Calu3 (cell line): Measurements from ENCODE around the gene FAM43A. TPM values are rescaled to one million over a fixed set of nuclear protein-coding genes. Genes with fewer than 3 reads are reported as not detected.

ENCODE experiments used
- BruUV-seq: library from RNA; stranded (reverse); fragments of 400-500 nt; replicated peaks from 2 replicates; lab custom pipeline; 2021; lab: Mats Ljungman, UMichigan
- CTCF ChIA-PET: fragments of 300-600 bp; sonication (Branson Sonifier 250); formaldehyde crosslinking; loops from one replicate; lab custom pipeline; 2022; ENCODE audit warnings: antibody characterized with exemption; lab: Charles Lee
- DNase-seq: peaks from one replicate; pipeline ENCODE4 v3.0.0; 2022
- H3K27ac Mint-ChIP-seq: one replicate; pipeline ENCODE4 v1.8.0; 2022; ENCODE audit warnings: mixed read lengths; ENCODE audit not compliant: unreplicated experiment
- H3K27me3 Mint-ChIP-seq: one replicate; pipeline ENCODE4 v1.8.0; 2022; ENCODE audit warnings: mixed read lengths; ENCODE audit not compliant: unreplicated experiment
- H3K36me3 Mint-ChIP-seq: one replicate; pipeline ENCODE4 v1.8.0; 2022; ENCODE audit warnings: mild to moderate bottlenecking, moderate library complexity, mixed read lengths; ENCODE audit not compliant: insufficient read depth, unreplicated experiment
- H3K4me1 Mint-ChIP-seq: one replicate; pipeline ENCODE4 v1.8.0; 2022; ENCODE audit warnings: mild to moderate bottlenecking, low read depth, mixed read lengths; ENCODE audit not compliant: unreplicated experiment
- H3K4me3 Mint-ChIP-seq: one replicate; pipeline ENCODE4 v1.8.0; 2022; ENCODE audit warnings: mild to moderate bottlenecking, low read depth, moderate library complexity, mixed read lengths; ENCODE audit not compliant: unreplicated experiment
- H3K9me3 Mint-ChIP-seq: one replicate; pipeline ENCODE4 v1.8.0; 2022; ENCODE audit warnings: low read depth, mixed read lengths; ENCODE audit not compliant: unreplicated experiment
- CTCF ChIP-seq: fragments of 200-600 bp; IDR thresholded peaks from one replicate; pipeline ENCODE4 v1.8.0; 2022; ENCODE audit warnings: antibody characterized with exemption; ENCODE audit not compliant: unreplicated experiment
- intact Hi-C: fragments of 100-400 bp; cut with micrococcal nuclease; formaldehyde crosslinking; loops from one replicate; pipeline ENCODE4 v1.10.0; 2022; ENCODE audit not compliant: unreplicated experiment
- total RNA-seq: library from RNA; stranded (reverse); gene quantifications from 2 replicates; pipeline ENCODE4 v1.2.3, GENCODE V29; 2022

Gene FAM43A
- total RNA-seq, 1 experiment from 2014 or later, result 1.8 TPM

GRCh38 chr3:194654443-194654842 is 31.2 kb upstream of the FAM43A start:
- no peaks in the 10 kb centered on the region for H3K9me3 Mint-ChIP-seq
- intact Hi-C loops, result no loop called here
- H3K27me3 Mint-ChIP-seq, result no peaks in the 10 kb centered on the region
- peaks cover 54% of the 10 kb centered on the region for H3K36me3 Mint-ChIP-seq
- DNase-seq, result no peak
- TF ChIP-seq CTCF, result no peak
- no peaks in the 10 kb centered on the region for H3K4me1 Mint-ChIP-seq
- CTCF ChIA-PET, result interaction anchor here (0.7 kb wide), 1 partner anchor 60 kb away, joined by 3 read pairs; no protein-coding TSS in a partner anchor
- H3K27ac Mint-ChIP-seq, result no peak overlapping the region
- BruUV-seq, result no TSS peak
- H3K4me3 Mint-ChIP-seq, result no peak overlapping the region

- no peaks in the 10 kb centered on the region for H3K4me1 Mint-ChIP-seq
- no peaks in the 10 kb centered on the region for H3K9me3 Mint-ChIP-seq
- H3K27me3 Mint-ChIP-seq, result no peaks in the 10 kb centered on the region
- DNase-seq, result no peak
- intact Hi-C loops, result no loop called here
- CTCF ChIA-PET, result interaction anchor here (0.6 kb wide), 1 partner anchor 15 kb away, joined by 3 read pairs; the partner anchor contains the start of gene LSG1
- no peak for TF ChIP-seq CTCF
- no TSS peak for BruUV-seq
- no peak overlapping the region for H3K4me3 Mint-ChIP-seq
- peaks cover 42% of the 10 kb centered on the region for H3K36me3 Mint-ChIP-seq
- no peak overlapping the region for H3K27ac Mint-ChIP-seq
These were observed 28.2 kb upstream of the FAM43A start for GRCh38 chr3:194657439-194657838.

GRCh38 chr3:194658477-194659242 is 27.0 kb upstream of the FAM43A start:
- no peak overlapping the region for H3K27ac Mint-ChIP-seq
- no peak overlapping the region for H3K4me3 Mint-ChIP-seq
- H3K4me1 Mint-ChIP-seq, result no peaks in the 10 kb centered on the region
- BruUV-seq, result no TSS peak
- TF ChIP-seq CTCF, result no peak
- H3K9me3 Mint-ChIP-seq, result no peaks in the 10 kb centered on the region
- no peaks in the 10 kb centered on the region for H3K27me3 Mint-ChIP-seq
- CTCF ChIA-PET, result interaction anchor here (0.7 kb wide), 1 partner anchor 157 kb away, joined by 3 read pairs; no protein-coding TSS in a partner anchor
- no peak for DNase-seq
- H3K36me3 Mint-ChIP-seq, result peaks cover 38% of the 10 kb centered on the region
- intact Hi-C loops, result no loop called here

GRCh38 chr3:194659778-194660177 is 25.9 kb upstream of the FAM43A start:
- no peaks in the 10 kb centered on the region for H3K27me3 Mint-ChIP-seq
- no peaks in the 10 kb centered on the region for H3K9me3 Mint-ChIP-seq
- no peak overlapping the region for H3K4me3 Mint-ChIP-seq
- no peak for DNase-seq
- BruUV-seq, result no TSS peak
- no peak for TF ChIP-seq CTCF
- H3K4me1 Mint-ChIP-seq, result no peaks in the 10 kb centered on the region
- H3K36me3 Mint-ChIP-seq, result peaks cover 38% of the 10 kb centered on the region
- CTCF ChIA-PET, result no interaction called here
- intact Hi-C loops, result no loop called here
- H3K27ac Mint-ChIP-seq, result no peak overlapping the region
